8988T (cell line): ENCODE data around the gene FOXI2.

ENCODE experiments used
- DNase-seq: peaks from one replicate; pipeline ENCODE4 v3.0.0; 2011

The FOXI2 gene

DNA sequence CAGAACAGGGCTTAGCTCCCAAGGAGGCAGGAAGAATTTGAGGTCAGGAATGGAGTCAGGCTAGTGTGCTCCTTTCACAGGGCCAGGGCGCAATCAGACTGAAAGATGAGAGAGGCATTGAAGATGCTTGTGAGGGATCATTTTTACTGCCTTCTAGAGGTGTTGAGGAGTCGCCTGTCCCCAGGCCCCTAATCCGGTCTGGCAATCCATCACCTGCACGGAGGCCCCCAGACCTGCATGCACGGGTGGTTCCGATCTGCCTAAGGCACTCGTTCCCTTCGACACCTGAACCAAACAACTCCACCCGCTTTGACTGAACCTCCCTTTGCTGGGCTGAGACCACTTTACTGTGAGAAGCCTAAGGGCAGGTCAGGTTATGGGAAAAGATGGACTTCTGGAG, 8.0 kb downstream of the FOXI2 start:
- DNase-seq: no peak

DNA sequence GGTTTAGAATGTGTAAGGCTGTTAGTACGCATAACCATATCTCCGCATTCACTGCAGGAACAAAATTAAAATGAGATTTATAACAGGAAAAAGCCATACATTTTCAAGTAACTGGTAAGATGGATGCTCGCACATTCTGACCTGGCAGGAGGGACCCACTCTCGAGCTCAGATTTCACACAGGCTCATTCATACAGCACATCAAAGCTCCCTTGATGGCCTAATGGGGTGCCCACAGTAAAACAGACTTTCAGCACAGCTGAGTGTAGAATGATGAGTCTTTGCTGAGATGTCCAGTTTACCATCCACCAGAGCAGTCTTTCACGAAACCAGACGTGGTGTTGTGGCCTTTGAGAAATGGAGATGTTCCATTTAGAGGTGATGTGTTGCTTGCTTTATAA, 8.9 kb downstream of the FOXI2 start:
- no peak for DNase-seq

GRCh38 chr10:127755753-127756152, 18.8 kb downstream of the FOXI2 start:
- DNase-seq: no peak

GRCh38 chr10:127756264-127756663, 19.3 kb downstream of the FOXI2 start:
- no peak for DNase-seq

- DNase-seq: no peak
Measured at GRCh38 chr10:127757033-127757432, 20.0 kb downstream of the FOXI2 start.

GRCh38 chr10:127759276-127759675, 22.3 kb downstream of the FOXI2 start:
- DNase-seq: no peak

DNA sequence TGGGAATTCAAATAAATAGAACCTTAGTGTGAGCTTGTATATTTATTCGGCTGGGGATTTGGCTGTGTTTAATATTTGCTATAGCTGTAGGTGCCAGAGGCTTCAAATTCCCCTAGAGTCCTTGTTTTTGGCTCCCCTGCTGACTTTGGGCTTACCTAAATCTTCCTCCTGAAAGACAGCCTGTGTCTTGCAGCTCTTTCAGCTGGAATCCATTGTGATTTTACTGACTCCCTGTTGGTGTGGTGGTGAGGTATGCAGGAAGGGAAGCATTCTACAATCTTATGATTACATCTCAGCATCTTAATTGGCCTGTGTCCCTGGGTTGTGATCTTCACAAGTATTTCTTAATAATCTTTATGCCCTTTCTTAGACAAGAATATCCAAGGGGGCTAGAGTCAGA, 25.9 kb downstream of the FOXI2 start:
- no peak for DNase-seq

GRCh38 chr10:127774766-127775559, 38.0 kb downstream of the FOXI2 start:
- no peak for DNase-seq

DNA sequence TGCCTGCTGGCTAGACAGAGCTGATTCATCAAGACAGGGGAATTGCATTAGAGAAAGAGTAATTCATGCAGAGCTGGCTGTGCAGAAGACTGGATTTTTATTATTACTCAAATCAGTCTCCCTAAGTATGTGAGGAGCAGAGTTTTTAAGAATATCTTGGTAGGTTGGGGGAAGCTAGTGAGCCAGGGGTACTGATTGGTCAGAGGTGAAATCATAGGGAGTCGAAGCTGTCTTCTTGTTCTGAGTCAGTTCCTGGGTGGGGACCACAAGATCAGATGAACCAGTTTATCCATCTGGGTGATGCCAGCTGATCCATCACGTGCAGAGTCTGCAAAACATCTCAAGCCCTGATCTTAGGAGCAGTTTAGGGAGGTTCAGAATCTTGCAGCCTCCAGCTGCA, 39.8 kb downstream of the FOXI2 start:
- no peak for DNase-seq

GRCh38 chr10:127781412-127781811, 44.4 kb downstream of the FOXI2 start:
- DNase-seq: no peak

DNA sequence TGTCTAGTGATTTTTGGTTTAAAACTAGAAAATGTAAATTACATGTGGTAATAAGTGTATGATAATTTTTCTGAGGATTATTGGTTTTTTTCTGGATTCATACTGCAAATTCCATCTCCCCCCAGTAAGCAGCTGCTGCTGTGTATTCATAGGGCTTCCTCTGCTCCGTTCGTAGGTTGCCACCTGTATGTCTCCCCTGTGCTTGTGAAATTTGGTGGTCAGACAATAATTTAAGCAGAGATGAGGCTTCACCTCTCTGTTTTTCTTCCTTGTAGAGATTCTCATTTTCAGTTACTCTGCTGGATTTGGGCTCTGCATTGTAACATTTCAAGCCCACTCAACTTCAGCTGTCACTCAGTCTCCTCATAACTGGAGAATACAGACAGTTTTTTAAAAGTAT, 50.9 kb downstream of the FOXI2 start:
- no peak for DNase-seq

GRCh38 chr10:127790066-127790624, 53.2 kb downstream of the FOXI2 start:
- DNase-seq: no peak
